ENCODE data around the gene RAD52. TPM values are rescaled to one million over a fixed set of nuclear protein-coding genes. Genes with fewer than 3 reads are reported as not detected.

The RAD52 gene
- total RNA-seq, 1 experiment from 2014 or later = 53.9 TPM

- POLR2A ChIA-PET = no interaction called here
- CTCF ChIA-PET = interaction anchor here (0.9 kb wide), 1 partner anchor 253 kb away, joined by 4 read pairs; no protein-coding TSS in a partner anchor
- H3K4me1 ChIP-seq = no peaks in the 10 kb centered on the region
- intact Hi-C loops (cut with micrococcal nuclease; ENCODE audit: unreplicated experiment) = no loop called here
- no peak overlapping the region for H3K27ac Mint-ChIP-seq (ENCODE audit: unreplicated experiment)
- no peaks in the 10 kb centered on the region for H3K9me3 Mint-ChIP-seq (ENCODE audit: unreplicated experiment)
- DNase-seq = no peak
- TF ChIP-seq, protein P1, sequence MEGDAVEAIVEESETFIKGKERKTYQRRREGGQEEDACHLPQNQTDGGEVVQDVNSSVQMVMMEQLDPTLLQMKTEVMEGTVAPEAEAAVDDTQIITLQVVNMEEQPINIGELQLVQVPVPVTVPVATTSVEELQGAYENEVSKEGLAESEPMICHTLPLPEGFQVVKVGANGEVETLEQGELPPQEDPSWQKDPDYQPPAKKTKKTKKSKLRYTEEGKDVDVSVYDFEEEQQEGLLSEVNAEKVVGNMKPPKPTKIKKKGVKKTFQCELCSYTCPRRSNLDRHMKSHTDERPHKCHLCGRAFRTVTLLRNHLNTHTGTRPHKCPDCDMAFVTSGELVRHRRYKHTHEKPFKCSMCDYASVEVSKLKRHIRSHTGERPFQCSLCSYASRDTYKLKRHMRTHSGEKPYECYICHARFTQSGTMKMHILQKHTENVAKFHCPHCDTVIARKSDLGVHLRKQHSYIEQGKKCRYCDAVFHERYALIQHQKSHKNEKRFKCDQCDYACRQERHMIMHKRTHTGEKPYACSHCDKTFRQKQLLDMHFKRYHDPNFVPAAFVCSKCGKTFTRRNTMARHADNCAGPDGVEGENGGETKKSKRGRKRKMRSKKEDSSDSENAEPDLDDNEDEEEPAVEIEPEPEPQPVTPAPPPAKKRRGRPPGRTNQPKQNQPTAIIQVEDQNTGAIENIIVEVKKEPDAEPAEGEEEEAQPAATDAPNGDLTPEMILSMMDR (IDR thresholded peaks at IDR 0.05; ENCODE audit: insufficient read depth in 1 of 2, low read depth in 1 of 2, low read length in 1 of 2, severe bottlenecking in 1 of 2, unreplicated experiment in 1 of 2) = no peak
- H3K4me1 Mint-ChIP-seq (ENCODE audit: low read depth, unreplicated experiment) = no peaks in the 10 kb centered on the region
- no peaks in the 10 kb centered on the region for H3K27me3 ChIP-seq (replicated peaks; ENCODE audit: control insufficient read depth, insufficient read depth, low read length)
- H3K36me3 Mint-ChIP-seq (ENCODE audit: insufficient read depth, unreplicated experiment) = peaks cover 73% of the 10 kb centered on the region
- H3K36me3 ChIP-seq (ENCODE audit: control insufficient read depth, insufficient read depth, low read length) = peaks cover 2% of the 10 kb centered on the region; the same call in 1 of the 2 replicates
- no peaks in the 10 kb centered on the region for H3K27me3 Mint-ChIP-seq (ENCODE audit: insufficient read depth, unreplicated experiment)
- no peak overlapping the region for H3K4me3 ChIP-seq (ENCODE audit: low read depth, low read length)
- no peak overlapping the region for H3K4me3 Mint-ChIP-seq (ENCODE audit: unreplicated experiment)
- no TSS peak for BruUV-seq (replicated peaks)
- H3K9me3 ChIP-seq = no peaks in the 10 kb centered on the region
Observed at GRCh38 chr12:867905-868304, 81.6 kb downstream of the RAD52 start.

- H3K9me3 ChIP-seq = no peaks in the 10 kb centered on the region
- Mint-ChIP-seq H3K27me3 (ENCODE audit: insufficient read depth, unreplicated experiment) (no peaks in the 10 kb centered on the region), H3K36me3 (ENCODE audit: insufficient read depth, unreplicated experiment) (peaks cover 73% of the 10 kb centered on the region), H3K27ac (ENCODE audit: unreplicated experiment) (no peak overlapping the region), H3K4me3 (ENCODE audit: unreplicated experiment) (no peak overlapping the region), H3K9me3 (ENCODE audit: unreplicated experiment) (no peaks in the 10 kb centered on the region), H3K4me1 (ENCODE audit: low read depth, unreplicated experiment) (no peaks in the 10 kb centered on the region)
- no peak for DNase-seq
- POLR2A ChIA-PET = no interaction called here
- H3K36me3 ChIP-seq (ENCODE audit: control insufficient read depth, insufficient read depth, low read length) = peaks cover 2% of the 10 kb centered on the region
- TF ChIP-seq, protein P1 (IDR thresholded peaks at IDR 0.05; ENCODE audit: insufficient read depth in 1 of 2, low read depth in 1 of 2, low read length in 1 of 2, severe bottlenecking in 1 of 2, unreplicated experiment in 1 of 2) = no peak
- H3K4me1 ChIP-seq = no peaks in the 10 kb centered on the region
- intact Hi-C loops (cut with micrococcal nuclease; ENCODE audit: unreplicated experiment) = no loop called here
- CTCF ChIA-PET = interaction anchor here (0.9 kb wide), 1 partner anchor 227 kb away, joined by 3 read pairs; no protein-coding TSS in a partner anchor
- no peaks in the 10 kb centered on the region for H3K27me3 ChIP-seq (replicated peaks; ENCODE audit: control insufficient read depth, insufficient read depth, low read length)
- BruUV-seq (replicated peaks) = no TSS peak
- no peak overlapping the region for H3K4me3 ChIP-seq (ENCODE audit: low read depth, low read length)
Observed at GRCh38 chr12:865614-866013, 83.9 kb downstream of the RAD52 start.

DNA sequence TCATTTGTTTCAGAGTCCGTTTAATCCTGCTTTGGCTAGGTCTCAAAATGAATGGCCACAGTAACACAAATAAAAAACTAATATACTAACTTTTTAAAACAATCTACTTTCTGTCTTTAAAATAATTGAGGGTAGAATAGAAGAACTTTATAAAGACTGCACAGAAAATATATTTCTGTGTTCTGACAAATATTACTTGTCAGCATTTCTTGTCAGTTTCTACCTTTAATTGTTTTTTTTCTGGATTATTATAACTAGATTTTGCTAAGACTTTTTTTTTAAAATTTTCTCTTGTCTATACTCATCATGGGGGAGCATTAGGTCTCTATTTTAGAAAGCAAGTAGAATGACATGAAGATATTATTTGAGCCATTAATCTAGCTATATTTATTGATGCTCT lies 86.2 kb downstream of the RAD52 start:
- Histone ChIP-seq H3K27me3 (replicated peaks; ENCODE audit: control insufficient read depth, insufficient read depth, low read length) (no peaks in the 10 kb centered on the region), H3K4me1 (no peaks in the 10 kb centered on the region), H3K9me3 (no peaks in the 10 kb centered on the region), H3K4me3 (ENCODE audit: low read depth, low read length) (no peak overlapping the region), H3K36me3 (ENCODE audit: control insufficient read depth, insufficient read depth, low read length) (peaks cover 2% of the 10 kb centered on the region)
- H3K27ac Mint-ChIP-seq (ENCODE audit: unreplicated experiment) = no peak overlapping the region
- intact Hi-C loops (cut with micrococcal nuclease; ENCODE audit: unreplicated experiment) = no loop called here
- no peak overlapping the region for H3K4me3 Mint-ChIP-seq (ENCODE audit: unreplicated experiment)
- peaks cover 77% of the 10 kb centered on the region for H3K36me3 Mint-ChIP-seq (ENCODE audit: insufficient read depth, unreplicated experiment)
- no peaks in the 10 kb centered on the region for H3K27me3 Mint-ChIP-seq (ENCODE audit: insufficient read depth, unreplicated experiment)
- BruUV-seq (replicated peaks) = no TSS peak
- TF ChIP-seq, protein P1 (IDR thresholded peaks at IDR 0.05; ENCODE audit: insufficient read depth in 1 of 2, low read depth in 1 of 2, low read length in 1 of 2, severe bottlenecking in 1 of 2, unreplicated experiment in 1 of 2) = no peak
- no peaks in the 10 kb centered on the region for H3K4me1 Mint-ChIP-seq (ENCODE audit: low read depth, unreplicated experiment)
- ChIA-PET POLR2A (no interaction called here), CTCF (no interaction called here)
- DNase-seq = no peak
- H3K9me3 Mint-ChIP-seq (ENCODE audit: unreplicated experiment) = no peaks in the 10 kb centered on the region
